ENCODE data around the gene ZNF205.

Gene ZNF205

GRCh38 chr16:3147757-3148104, 35.3 kb downstream of the ZNF205 start:
- TF ChIP-seq CTCF (IDR thresholded peaks at IDR 0.05; ENCODE audit: borderline replicate concordance, insufficient read depth, low read depth, low read length), result no peak
- no peak overlapping the region for H3K4me3 ChIP-seq (ENCODE audit: low read depth, low read length)

GRCh38 chr16:3148256-3149192, 36.1 kb downstream of the ZNF205 start:
- TF ChIP-seq CTCF (IDR thresholded peaks at IDR 0.05; ENCODE audit: borderline replicate concordance, insufficient read depth, low read depth, low read length), result no peak
- no peak overlapping the region for H3K4me3 ChIP-seq (ENCODE audit: low read depth, low read length)

GRCh38 chr16:3149193-3149530, 36.8 kb downstream of the ZNF205 start:
- no peak for TF ChIP-seq CTCF (IDR thresholded peaks at IDR 0.05; ENCODE audit: borderline replicate concordance, insufficient read depth, low read depth, low read length)
- H3K4me3 ChIP-seq (ENCODE audit: low read depth, low read length), result no peak overlapping the region

GRCh38 chr16:3149630-3150345, 37.4 kb downstream of the ZNF205 start:
- TF ChIP-seq CTCF (IDR thresholded peaks at IDR 0.05; ENCODE audit: borderline replicate concordance, insufficient read depth, low read depth, low read length), result peak; percentile 68
- peak overlapping the region; percentile 71 for H3K4me3 ChIP-seq (ENCODE audit: low read depth, low read length)

GRCh38 chr16:3150346-3151218, 38.2 kb downstream of the ZNF205 start:
- TF ChIP-seq CTCF (IDR thresholded peaks at IDR 0.05; ENCODE audit: borderline replicate concordance, insufficient read depth, low read depth, low read length), result no peak
- H3K4me3 ChIP-seq (ENCODE audit: low read depth, low read length), result peak overlapping the region; percentile 71

GRCh38 chr16:3152027-3152276, 39.6 kb downstream of the ZNF205 start:
- no peak for TF ChIP-seq CTCF (IDR thresholded peaks at IDR 0.05; ENCODE audit: borderline replicate concordance, insufficient read depth, low read depth, low read length)
- peak overlapping the region; percentile 33 for H3K4me3 ChIP-seq (ENCODE audit: low read depth, low read length)

All from GM12875 (cell line).